OCI-LY1 (cell line): ENCODE measurements around the gene SNAI3.

Experiments used
- H2AFZ ChIP-seq: fragments of 200-600 bp; sonication (generic), shearing (Covaris generic); 2 replicates; pipeline ENCODE4 v1.6.0; 2014; ENCODE audit warnings: antibody characterized with exemption, mild to moderate bottlenecking, low read length
- H3F3A ChIP-seq: fragments of 200-600 bp; sonication (generic), shearing (Covaris generic); 2 replicates; pipeline ENCODE4 v1.6.0; 2014; ENCODE audit warnings: mild to moderate bottlenecking, antibody characterized with exemption, low read length, moderate library complexity; ENCODE audit not compliant: insufficient read depth
- H3K27ac ChIP-seq: fragments of 200-600 bp; sonication (generic); 2 replicates; pipeline ENCODE4 v1.5.1; 2014; ENCODE audit warnings: low read length, mixed run types, mild to moderate bottlenecking, low read depth; ENCODE audit not compliant: poor library complexity, severe bottlenecking
- H3K27me3 ChIP-seq: fragments of 200-600 bp; sonication (generic); 2 replicates; pipeline ENCODE4 v1.6.0; 2014; ENCODE audit warnings: antibody characterized with exemption, mild to moderate bottlenecking, low read length, moderate library complexity; ENCODE audit not compliant: insufficient read depth
- H3K36me3 ChIP-seq: fragments of 200-600 bp; sonication (generic); 2 replicates; pipeline ENCODE4 v1.6.1; 2014; ENCODE audit warnings: mild to moderate bottlenecking, antibody characterized with exemption, low read length, moderate library complexity, mixed read lengths; ENCODE audit not compliant: insufficient read depth
- H3K4me1 ChIP-seq: fragments of 200-600 bp; sonication (generic); 2 replicates; pipeline ENCODE4 v1.5.1; 2014; ENCODE audit warnings: mild to moderate bottlenecking, low read length, moderate library complexity; ENCODE audit not compliant: insufficient read depth, severe bottlenecking
- H3K4me2 ChIP-seq: fragments of 200-600 bp; sonication (generic), shearing (Covaris generic); 2 replicates; pipeline ENCODE4 v1.6.1; 2014; ENCODE audit warnings: low read length
- H3K4me3 ChIP-seq: fragments of 200-600 bp; sonication (generic); 2 replicates; pipeline ENCODE4 v1.5.1; 2014; ENCODE audit warnings: low read length, low read depth, mild to moderate bottlenecking, mixed read lengths; ENCODE audit not compliant: poor library complexity, severe bottlenecking
- H3K79me2 ChIP-seq: fragments of 200-600 bp; shearing (Covaris generic); 2 replicates; pipeline ENCODE4 v1.6.1; 2016; ENCODE audit warnings: mixed run types, low read length, mixed read lengths; ENCODE audit not compliant: insufficient read depth
- H3K9ac ChIP-seq: fragments of 200-600 bp; sonication (generic), shearing (Covaris generic); 2 replicates; pipeline ENCODE4 v1.6.1; 2014; ENCODE audit warnings: mild to moderate bottlenecking, low read length, mixed read lengths
- H3K9me2 ChIP-seq: fragments of 200-600 bp; sonication (generic), shearing (Covaris generic); 2 replicates; pipeline ENCODE4 v1.6.1; 2014; ENCODE audit warnings: low read depth, mild to moderate bottlenecking, low read length, mixed read lengths
- H3K9me3 ChIP-seq: fragments of 200-600 bp; shearing (Covaris generic); 2 replicates; pipeline ENCODE4 v1.6.1; 2014; ENCODE audit warnings: low read length, mixed read lengths
- H4K20me1 ChIP-seq: fragments of 200-600 bp; sonication (generic), shearing (Covaris generic); 2 replicates; pipeline ENCODE4 v1.6.0; 2016; ENCODE audit warnings: mild to moderate bottlenecking, low read length; ENCODE audit not compliant: insufficient read depth
- EZH2 ChIP-seq: fragments of 200-600 bp; sonication (generic), shearing (Covaris generic); IDR thresholded peaks from 2 replicates; pipeline ENCODE4 v1.8.0; 2017; ENCODE audit warnings: borderline replicate concordance, mixed run types, mild to moderate bottlenecking, antibody characterized with exemption, low read length, moderate library complexity, mixed read lengths
- TF ChIP-seq, protein P1 (sequence below): fragments of 200-600 bp; sonication (generic), shearing (Covaris generic); IDR thresholded peaks from 2 replicates; pipeline ENCODE4 v1.5.1; 2017; ENCODE audit warnings: mild to moderate bottlenecking, antibody characterized with exemption, low read length, moderate library complexity, mixed read lengths

Gene SNAI3

DNA sequence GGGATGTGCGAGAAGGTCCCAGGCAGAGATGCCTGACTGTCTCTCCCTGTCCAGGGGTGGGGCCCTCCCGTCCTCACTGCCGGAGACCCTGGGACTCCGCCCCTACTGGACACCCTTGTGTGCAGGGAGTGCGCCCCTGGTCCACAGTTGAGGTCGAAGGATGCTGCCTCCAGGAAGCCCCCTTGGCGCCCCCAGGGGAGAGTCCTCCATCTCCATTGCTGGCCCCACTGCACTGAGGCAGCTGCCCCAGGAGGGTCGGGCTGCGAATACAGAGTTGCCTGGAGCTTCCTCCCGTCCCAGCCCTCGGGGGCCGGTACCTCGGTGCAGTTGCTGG, 46.6 kb upstream of the SNAI3 start:
- Histone ChIP-seq H3K79me2 (no peaks in the 10 kb centered on the region), H3K36me3 (no peaks in the 10 kb centered on the region; the same call in 1 of the 2 replicates), H3K27ac (no peak overlapping the region), H4K20me1 (no peaks in the 10 kb centered on the region), H3K9ac (no peak overlapping the region), H3K9me3 (no peaks in the 10 kb centered on the region), H3K4me2 (no peak overlapping the region), H3K4me1 (peaks cover 4% of the 10 kb centered on the region), H3F3A (no peaks in the 10 kb centered on the region), H3K9me2 (no peaks in the 10 kb centered on the region), H2AFZ (no peak overlapping the region), H3K27me3 (peaks cover 5% of the 10 kb centered on the region), H3K4me3 (no peak overlapping the region)
- TF ChIP-seq, protein P1, sequence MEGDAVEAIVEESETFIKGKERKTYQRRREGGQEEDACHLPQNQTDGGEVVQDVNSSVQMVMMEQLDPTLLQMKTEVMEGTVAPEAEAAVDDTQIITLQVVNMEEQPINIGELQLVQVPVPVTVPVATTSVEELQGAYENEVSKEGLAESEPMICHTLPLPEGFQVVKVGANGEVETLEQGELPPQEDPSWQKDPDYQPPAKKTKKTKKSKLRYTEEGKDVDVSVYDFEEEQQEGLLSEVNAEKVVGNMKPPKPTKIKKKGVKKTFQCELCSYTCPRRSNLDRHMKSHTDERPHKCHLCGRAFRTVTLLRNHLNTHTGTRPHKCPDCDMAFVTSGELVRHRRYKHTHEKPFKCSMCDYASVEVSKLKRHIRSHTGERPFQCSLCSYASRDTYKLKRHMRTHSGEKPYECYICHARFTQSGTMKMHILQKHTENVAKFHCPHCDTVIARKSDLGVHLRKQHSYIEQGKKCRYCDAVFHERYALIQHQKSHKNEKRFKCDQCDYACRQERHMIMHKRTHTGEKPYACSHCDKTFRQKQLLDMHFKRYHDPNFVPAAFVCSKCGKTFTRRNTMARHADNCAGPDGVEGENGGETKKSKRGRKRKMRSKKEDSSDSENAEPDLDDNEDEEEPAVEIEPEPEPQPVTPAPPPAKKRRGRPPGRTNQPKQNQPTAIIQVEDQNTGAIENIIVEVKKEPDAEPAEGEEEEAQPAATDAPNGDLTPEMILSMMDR: no peak
- TF ChIP-seq EZH2: no peak

DNA sequence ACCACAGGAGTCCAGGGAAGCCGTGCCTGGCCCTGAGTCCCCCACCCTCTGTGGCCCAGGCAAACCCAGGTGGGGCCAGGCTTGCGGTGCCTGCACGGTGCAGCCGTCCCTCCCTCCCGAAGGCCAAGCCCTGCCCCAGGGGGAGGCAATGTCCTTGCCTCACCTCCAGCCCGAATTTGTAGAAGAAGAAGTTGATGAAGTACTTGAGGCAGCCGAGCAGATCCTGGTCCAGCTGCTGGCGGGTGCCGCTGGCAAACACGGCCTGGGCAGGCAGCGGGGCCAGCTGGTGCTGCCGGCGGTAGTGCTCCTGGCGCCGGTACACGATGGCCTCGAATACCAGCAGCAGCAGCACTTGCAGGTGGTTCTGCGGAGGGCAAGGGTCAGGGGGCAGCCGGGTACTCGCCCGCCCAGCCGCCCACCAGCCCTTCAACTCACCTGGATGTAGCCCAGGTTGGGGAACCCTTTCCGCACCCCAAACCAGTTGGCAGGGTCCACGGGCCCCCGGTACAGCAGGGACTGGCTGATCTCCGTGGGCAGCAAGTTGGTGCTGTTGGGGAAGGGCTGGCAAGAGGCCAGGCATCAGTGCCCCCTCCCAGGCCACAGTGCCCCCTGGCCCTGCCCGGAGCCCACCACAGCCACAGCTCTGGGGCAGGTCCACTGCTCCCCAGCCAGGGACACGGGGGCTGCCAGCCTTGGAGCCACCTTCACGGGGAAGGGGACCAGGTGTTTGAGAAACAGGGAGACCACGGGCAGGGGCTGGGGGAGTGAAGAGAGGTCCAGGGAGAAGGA, 46.1 kb upstream of the SNAI3 start:
- Histone ChIP-seq H4K20me1 (no peaks in the 10 kb centered on the region), H3F3A (no peaks in the 10 kb centered on the region), H3K9me3 (no peaks in the 10 kb centered on the region), H3K36me3 (no peaks in the 10 kb centered on the region; the same call in 1 of the 2 replicates), H3K4me1 (no peaks in the 10 kb centered on the region), H3K4me3 (no peak overlapping the region), H3K27ac (no peak overlapping the region), H3K9me2 (no peaks in the 10 kb centered on the region), H3K9ac (no peak overlapping the region), H3K27me3 (peaks cover 5% of the 10 kb centered on the region; the same call in 1 of the 2 replicates), H2AFZ (no peak overlapping the region), H3K79me2 (no peaks in the 10 kb centered on the region), H3K4me2 (no peak overlapping the region)
- TF ChIP-seq EZH2: no peak
- TF ChIP-seq, protein P1: no peak

GRCh38 chr16:88731699-88732098, 45.4 kb upstream of the SNAI3 start:
- Histone ChIP-seq H4K20me1 (no peaks in the 10 kb centered on the region), H3K9me2 (no peaks in the 10 kb centered on the region), H3K4me1 (no peaks in the 10 kb centered on the region), H2AFZ (no peak overlapping the region), H3K27ac (no peak overlapping the region), H3K36me3 (no peaks in the 10 kb centered on the region; the same call in 1 of the 2 replicates), H3K4me2 (no peak overlapping the region), H3K27me3 (peaks cover 5% of the 10 kb centered on the region; the same call in 1 of the 2 replicates), H3K9ac (no peak overlapping the region), H3K79me2 (no peaks in the 10 kb centered on the region), H3F3A (no peaks in the 10 kb centered on the region), H3K4me3 (no peak overlapping the region), H3K9me3 (no peaks in the 10 kb centered on the region)
- TF ChIP-seq EZH2: no peak
- TF ChIP-seq, protein P1: no peak
